ENCODE measurements around the gene SLC2A3.
"Not testable (repeated sequence)": the region's sequence is repeated elsewhere in the genome, so short reads cannot be mapped to it uniquely, and the experiment has no call there.

SLC2A3 gene

GRCh38 chr12:7929083-7929792 lies 6.7 kb downstream of the SLC2A3 start:
- no peak for DNase-seq (ENCODE audit: low spot score)
- in situ Hi-C loops (cut with MboI; ENCODE audit: low pct_unique_long_range_greater_than_20kb, low sequenced_read_pairs, unreplicated experiment): no loop called here
- no peak for TF ChIP-seq CTCF (IDR thresholded peaks at IDR 0.05; ENCODE audit: extremely low read depth, insufficient read depth, missing control alignments)

GRCh38 chr12:7927470-7927869 lies 8.5 kb downstream of the SLC2A3 start:
- TF ChIP-seq CTCF (IDR thresholded peaks at IDR 0.05; ENCODE audit: extremely low read depth, insufficient read depth, missing control alignments): no peak
- no peak for DNase-seq (ENCODE audit: low spot score)
- in situ Hi-C loops (cut with MboI; ENCODE audit: low pct_unique_long_range_greater_than_20kb, low sequenced_read_pairs, unreplicated experiment): no loop called here

DNA sequence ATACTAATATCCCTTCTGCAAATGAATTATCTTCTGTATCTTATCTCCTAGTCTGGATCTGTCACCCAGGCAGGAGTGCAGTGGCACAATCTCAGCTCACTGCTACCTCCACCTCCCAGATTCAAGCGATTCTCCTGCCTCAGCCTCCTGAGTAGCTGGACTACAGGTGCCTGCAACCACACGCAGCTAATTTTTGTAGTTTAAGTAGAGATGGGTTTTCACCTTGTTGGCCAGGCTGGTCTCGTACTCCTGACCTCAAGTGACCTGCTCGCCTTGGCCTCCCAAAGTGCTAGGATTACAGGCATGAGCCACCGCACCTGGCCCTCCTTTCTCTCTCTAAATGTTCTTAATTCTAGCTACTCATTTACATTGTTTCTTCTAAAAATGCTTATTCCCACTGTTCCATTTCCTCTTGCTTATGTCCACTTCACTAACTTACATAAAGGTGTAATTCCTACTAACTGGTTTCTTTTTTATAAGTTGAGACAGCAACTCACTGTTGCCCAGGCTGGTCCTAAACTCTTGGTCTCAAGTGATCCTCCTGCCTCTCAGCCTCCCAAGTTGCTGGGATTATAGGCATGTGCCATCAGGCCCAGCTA lies 9.8 kb downstream of the SLC2A3 start:
- DNase-seq (ENCODE audit: low spot score); in situ Hi-C loops (cut with MboI; ENCODE audit: low pct_unique_long_range_greater_than_20kb, low sequenced_read_pairs, unreplicated experiment): not testable (repeated sequence)

GRCh38 chr12:7923241-7924236 lies 12.4 kb downstream of the SLC2A3 start:
- TF ChIP-seq CTCF (IDR thresholded peaks at IDR 0.05; ENCODE audit: extremely low read depth, insufficient read depth, missing control alignments): no peak
- DNase-seq (ENCODE audit: low spot score): no peak
- in situ Hi-C loops (cut with MboI; ENCODE audit: low pct_unique_long_range_greater_than_20kb, low sequenced_read_pairs, unreplicated experiment): no loop called here

DNA sequence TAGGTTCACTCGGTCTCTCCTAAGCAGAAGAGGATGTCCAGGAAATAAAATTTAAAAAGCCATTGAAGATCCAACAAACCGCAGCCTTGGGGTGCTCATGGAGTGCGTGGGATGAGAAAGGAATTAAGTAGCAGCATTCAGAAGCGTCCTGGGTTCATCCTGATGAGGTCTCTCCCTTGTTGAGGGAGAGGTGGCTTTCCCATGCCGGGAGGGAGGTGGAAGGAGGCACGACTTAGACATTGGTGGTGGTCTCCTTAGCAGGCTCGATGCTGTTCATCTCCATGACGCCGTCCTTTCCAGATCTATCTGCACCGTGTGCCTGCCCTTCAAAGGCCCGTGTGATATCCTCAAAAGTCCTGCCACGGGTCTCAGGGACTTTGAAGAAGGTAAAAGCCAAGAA lies 14.8 kb downstream of the SLC2A3 start:
- DNase-seq (ENCODE audit: low spot score); in situ Hi-C loops (cut with MboI; ENCODE audit: low pct_unique_long_range_greater_than_20kb, low sequenced_read_pairs, unreplicated experiment): not testable (repeated sequence)

DNA sequence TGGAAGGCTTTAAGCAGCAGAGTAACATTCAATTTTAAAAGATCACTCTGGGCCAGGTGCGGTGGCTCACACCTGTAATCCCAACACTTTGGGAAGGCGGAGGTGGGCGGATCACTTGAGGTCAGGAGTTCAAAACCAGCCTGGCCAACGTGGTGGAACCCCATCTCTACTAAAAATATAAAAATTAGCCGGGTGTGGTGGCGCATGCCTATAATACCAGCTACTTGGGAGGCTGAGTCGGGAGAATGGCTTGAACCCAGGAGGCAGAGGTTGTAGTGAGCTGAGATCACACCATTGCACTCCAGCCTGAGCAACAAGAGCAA lies 17.8 kb downstream of the SLC2A3 start:
- DNase-seq (ENCODE audit: low spot score); in situ Hi-C loops (cut with MboI; ENCODE audit: low pct_unique_long_range_greater_than_20kb, low sequenced_read_pairs, unreplicated experiment): not testable (repeated sequence)

DNA sequence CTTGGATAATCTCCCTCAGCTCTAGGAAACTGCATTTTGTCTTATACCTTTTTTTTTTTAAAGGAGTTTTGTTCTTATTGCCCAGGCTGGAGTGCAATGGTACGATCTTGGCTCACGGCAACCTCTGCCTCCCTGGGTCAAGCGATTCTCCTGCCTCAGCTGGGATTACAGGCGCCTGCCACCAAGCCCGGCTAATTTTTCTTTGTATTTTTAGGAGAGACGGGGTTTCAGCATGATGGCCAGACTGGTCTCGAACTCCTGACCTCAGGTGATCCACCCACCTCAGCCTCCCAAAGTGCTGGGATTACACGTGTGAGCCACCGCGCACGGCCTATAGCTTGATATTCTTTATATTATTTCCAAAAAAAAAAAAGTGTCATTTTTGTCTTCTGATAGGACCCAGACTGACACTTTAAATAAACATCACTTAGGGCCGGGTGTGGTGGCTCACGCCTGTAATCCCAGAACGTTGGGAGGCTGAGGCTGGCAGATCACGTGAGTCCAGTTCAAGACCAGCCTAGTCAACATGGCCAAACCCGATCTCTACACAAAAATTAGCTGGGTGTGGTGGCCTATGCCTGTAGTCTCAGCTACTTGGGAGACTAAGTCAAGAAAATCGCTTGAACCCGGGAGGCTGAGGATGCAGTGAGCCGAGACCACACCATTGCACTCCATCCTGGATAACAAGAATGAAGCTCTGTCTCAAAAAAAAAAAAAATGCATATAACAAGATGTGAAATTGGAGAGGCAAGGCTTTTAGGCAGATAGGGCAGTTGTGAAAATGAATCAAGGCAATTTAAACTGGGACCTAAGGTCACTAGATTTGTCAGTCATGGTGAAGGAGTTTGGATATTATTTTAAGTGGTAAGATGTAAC lies 18.4 kb downstream of the SLC2A3 start:
- DNase-seq (ENCODE audit: low spot score): no peak
- no peak for TF ChIP-seq CTCF (IDR thresholded peaks at IDR 0.05; ENCODE audit: extremely low read depth, insufficient read depth, missing control alignments)
- in situ Hi-C loops (cut with MboI; ENCODE audit: low pct_unique_long_range_greater_than_20kb, low sequenced_read_pairs, unreplicated experiment): no loop called here
